PFSK-1 (cell line): Measurements from ENCODE around the gene GINS3.

Source experiments
- FOXP2 ChIP-seq: optimal IDR thresholded peaks from 2 replicates; pipeline ENCODE3; 2011; ENCODE audit warnings: borderline replicate concordance, control low read depth, inconsistent platforms; ENCODE audit not compliant: insufficient read depth; ENCODE audit errors: extremely low read length, extremely low read depth
- POLR2AphosphoS5 ChIP-seq: IDR thresholded peaks from 2 replicates; pipeline ENCODE4 v1.6.1; 2012; ENCODE audit warnings: low read depth, mild to moderate bottlenecking, control low read depth, low read length, moderate library complexity
- SIN3A ChIP-seq: IDR thresholded peaks from 2 replicates; pipeline ENCODE4 v1.6.1; 2012; ENCODE audit warnings: mild to moderate bottlenecking, low read length, moderate library complexity, borderline replicate concordance; ENCODE audit not compliant: insufficient read depth
- TAF1 ChIP-seq: IDR thresholded peaks from 2 replicates; pipeline ENCODE4 v1.6.1; 2012; ENCODE audit warnings: low read length, control low read depth, borderline replicate concordance; ENCODE audit not compliant: insufficient read depth
- TF ChIP-seq, protein P1 (sequence below), 2 experiments: IDR thresholded peaks; 2 replicates each; pipeline versions ENCODE4 v1.6.1 to v1.8.0; 2011 to 2012; ENCODE audit warnings: low read depth in 2 of 2, low read length in 2 of 2, control low read depth in 1 of 2, inconsistent platforms in 1 of 2, mild to moderate bottlenecking in 1 of 2, moderate library complexity in 1 of 2; ENCODE audit not compliant: insufficient read depth in 1 of 2

The GINS3 gene

DNA sequence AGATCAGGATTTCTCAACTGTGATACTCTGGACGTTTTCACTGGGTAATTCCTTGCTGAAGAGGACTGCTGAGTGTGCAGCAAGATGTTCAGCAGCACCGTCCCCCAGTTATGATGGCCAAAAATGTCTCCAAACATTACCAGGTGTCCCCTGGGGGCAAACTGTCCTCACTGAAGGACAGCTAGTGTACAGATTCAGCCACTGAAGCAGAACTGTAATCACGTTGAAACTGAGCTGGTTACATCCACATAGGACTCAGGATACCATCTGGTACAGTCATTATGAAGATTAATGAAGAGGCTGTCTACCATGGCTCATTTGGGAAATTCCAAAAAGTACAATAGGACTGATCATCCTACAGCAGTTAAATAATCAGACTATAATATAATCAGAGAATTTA, 43.3 kb upstream of the GINS3 start:
- TF ChIP-seq, protein P1, sequence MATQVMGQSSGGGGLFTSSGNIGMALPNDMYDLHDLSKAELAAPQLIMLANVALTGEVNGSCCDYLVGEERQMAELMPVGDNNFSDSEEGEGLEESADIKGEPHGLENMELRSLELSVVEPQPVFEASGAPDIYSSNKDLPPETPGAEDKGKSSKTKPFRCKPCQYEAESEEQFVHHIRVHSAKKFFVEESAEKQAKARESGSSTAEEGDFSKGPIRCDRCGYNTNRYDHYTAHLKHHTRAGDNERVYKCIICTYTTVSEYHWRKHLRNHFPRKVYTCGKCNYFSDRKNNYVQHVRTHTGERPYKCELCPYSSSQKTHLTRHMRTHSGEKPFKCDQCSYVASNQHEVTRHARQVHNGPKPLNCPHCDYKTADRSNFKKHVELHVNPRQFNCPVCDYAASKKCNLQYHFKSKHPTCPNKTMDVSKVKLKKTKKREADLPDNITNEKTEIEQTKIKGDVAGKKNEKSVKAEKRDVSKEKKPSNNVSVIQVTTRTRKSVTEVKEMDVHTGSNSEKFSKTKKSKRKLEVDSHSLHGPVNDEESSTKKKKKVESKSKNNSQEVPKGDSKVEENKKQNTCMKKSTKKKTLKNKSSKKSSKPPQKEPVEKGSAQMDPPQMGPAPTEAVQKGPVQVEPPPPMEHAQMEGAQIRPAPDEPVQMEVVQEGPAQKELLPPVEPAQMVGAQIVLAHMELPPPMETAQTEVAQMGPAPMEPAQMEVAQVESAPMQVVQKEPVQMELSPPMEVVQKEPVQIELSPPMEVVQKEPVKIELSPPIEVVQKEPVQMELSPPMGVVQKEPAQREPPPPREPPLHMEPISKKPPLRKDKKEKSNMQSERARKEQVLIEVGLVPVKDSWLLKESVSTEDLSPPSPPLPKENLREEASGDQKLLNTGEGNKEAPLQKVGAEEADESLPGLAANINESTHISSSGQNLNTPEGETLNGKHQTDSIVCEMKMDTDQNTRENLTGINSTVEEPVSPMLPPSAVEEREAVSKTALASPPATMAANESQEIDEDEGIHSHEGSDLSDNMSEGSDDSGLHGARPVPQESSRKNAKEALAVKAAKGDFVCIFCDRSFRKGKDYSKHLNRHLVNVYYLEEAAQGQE (IDR thresholded peaks at IDR 0.05; ENCODE audit: insufficient read depth in 1 of 2, low read depth in 2 of 2, low read length in 2 of 2), result no peak
- TF ChIP-seq SIN3A (no peak), TAF1 (no peak), POLR2AphosphoS5 (no peak), FOXP2 (no peak)

DNA sequence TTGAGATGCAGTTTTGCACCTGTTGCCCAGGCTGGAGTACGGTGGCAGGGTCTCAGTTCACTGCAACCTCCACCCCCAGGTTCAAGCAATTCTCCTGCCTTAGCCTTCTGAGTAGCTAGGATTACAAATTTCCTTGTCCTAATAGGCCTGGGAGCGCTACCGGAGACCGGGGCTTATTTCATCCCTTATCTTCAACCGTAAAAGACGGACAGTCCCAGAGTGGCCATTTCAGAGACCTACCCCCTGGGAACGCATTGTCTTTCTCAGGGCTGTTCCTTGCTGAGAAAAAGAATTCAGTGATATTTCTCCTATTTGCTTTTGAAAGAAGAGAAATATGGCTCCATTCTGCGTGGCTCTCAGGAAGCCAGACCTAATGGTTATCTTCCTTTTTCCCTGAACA, 39.6 kb upstream of the GINS3 start:
- TF ChIP-seq, protein P1 (IDR thresholded peaks at IDR 0.05; ENCODE audit: insufficient read depth in 1 of 2, low read depth in 2 of 2, low read length in 2 of 2), result no peak
- TF ChIP-seq TAF1, result no peak
- TF ChIP-seq POLR2AphosphoS5, result no peak
- TF ChIP-seq FOXP2, result no peak
- TF ChIP-seq SIN3A, result no peak

DNA sequence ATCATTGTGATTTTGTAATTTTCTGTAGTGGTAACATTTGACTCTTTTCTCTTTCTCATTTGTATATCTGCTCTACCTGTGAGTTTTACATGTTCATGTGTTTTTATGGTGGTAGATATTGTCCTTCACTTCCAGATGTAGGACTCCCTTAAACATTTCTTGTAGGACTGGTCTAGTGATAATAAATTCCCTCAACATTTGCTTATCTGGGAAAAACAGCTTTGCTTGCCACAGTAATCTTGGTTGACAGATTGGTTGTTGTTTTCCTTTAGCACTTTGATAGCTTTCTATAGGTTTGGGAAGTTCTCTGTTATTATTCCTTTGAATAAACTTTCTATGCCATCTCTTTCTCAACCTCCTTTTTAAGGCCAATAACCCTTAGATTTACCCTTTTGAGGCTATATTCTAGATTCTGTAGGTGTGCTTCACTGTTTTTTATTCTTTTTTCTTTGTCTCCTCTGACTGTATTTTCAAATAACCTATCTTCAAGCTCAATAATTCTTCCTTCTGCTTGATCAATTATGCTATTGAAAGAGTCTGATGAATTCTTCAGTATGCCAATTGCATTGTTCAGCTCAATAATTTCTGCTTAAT, 32.1 kb upstream of the GINS3 start:
- TF ChIP-seq FOXP2 (no peak), TAF1 (no peak), POLR2AphosphoS5 (no peak), SIN3A (no peak)
- TF ChIP-seq, protein P1 (IDR thresholded peaks at IDR 0.05; ENCODE audit: insufficient read depth in 1 of 2, low read depth in 2 of 2, low read length in 2 of 2), result no peak

DNA sequence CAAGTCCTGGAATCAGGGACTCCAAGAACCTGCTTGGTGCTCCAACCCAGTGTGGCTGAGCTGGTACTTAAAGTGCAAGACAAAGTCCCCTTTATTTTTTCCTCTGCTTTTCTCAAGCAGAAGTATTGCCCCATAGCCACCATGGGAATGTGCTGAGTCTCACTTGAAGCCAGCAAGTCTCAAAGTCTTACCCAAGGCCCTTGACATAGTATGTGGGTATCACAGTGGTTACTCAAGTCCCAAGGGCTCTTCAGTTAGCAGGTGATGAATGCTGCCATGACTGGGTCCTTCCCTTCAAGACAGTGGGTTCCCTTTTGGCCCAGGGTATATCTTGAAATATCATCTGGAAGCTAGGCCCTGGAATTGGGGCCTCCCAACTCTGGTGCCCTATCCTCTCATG, 30.5 kb upstream of the GINS3 start:
- TF ChIP-seq POLR2AphosphoS5, result no peak
- TF ChIP-seq SIN3A, result no peak

DNA sequence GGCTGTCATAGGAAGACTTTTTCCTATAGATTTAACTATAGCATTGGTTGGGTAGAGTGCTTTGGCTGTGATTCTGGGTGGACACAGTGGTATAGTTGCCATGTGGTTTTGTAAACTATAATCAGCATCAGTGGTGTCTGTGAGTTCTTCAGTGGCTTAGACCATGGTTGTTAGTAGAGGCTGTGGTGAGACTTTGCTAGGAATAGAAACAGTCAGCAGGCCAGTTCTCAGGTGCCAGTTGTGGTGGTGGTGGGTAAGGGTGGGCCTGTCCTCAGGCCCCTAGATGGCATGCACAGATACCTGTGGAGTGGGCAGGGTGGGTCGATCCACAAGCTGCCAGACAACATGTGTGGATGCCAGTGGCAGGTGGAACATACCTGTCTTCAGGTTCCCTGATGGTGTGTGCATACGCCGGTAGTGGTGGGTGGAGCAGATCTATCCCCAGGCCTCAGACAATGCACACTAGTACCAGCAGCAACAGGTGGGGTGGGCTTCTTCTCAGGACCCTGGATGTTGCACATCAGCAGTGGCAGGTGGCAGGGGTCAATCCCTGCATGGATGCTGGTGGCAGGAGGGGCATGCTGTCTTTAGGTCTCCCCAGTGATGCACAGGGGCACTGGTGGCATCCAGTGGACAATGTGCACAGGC, 28.4 kb upstream of the GINS3 start:
- TF ChIP-seq POLR2AphosphoS5 (no peak), TAF1 (no peak), FOXP2 (no peak), SIN3A (no peak)
- TF ChIP-seq, protein P1 (IDR thresholded peaks at IDR 0.05; ENCODE audit: insufficient read depth in 1 of 2, low read depth in 2 of 2, low read length in 2 of 2), result no peak
